GM21423 (cell line): ENCODE data around the gene TGFA.

Experiments used
- ATAC-seq: cut with Tn5 transposase; IDR thresholded peaks from one replicate; pipeline ENCODE4 v1.9.1; 2021; ENCODE audit warnings: mild to moderate bottlenecking, moderate library complexity; ENCODE audit not compliant: unreplicated experiment

The TGFA gene

DNA sequence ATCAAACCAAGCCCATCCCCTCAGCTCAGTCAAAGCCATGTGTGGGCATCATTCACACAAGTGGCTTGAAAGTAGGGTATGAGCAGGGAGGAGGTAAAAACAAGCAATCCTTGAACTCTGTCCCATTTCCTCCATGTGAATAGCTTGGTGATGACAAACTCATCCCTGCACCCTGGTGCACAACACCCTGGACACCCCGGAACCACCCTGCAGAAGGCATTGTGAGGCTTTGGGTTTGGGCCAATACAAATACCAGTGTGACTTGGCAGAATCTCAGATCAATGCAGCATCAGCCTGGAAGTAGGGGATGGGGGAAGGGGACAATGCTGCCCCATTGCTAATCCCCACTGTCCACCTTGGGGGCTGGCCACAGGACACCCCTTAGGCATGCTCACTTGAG is 28.6 kb downstream of the TGFA start:
- ATAC-seq = no peak

- no peak for ATAC-seq
These were observed 29.3 kb downstream of the TGFA start for GRCh38 chr2:70523996-70524965.

- ATAC-seq = no peak
These were observed 30.0 kb downstream of the TGFA start for GRCh38 chr2:70523672-70523995.

DNA sequence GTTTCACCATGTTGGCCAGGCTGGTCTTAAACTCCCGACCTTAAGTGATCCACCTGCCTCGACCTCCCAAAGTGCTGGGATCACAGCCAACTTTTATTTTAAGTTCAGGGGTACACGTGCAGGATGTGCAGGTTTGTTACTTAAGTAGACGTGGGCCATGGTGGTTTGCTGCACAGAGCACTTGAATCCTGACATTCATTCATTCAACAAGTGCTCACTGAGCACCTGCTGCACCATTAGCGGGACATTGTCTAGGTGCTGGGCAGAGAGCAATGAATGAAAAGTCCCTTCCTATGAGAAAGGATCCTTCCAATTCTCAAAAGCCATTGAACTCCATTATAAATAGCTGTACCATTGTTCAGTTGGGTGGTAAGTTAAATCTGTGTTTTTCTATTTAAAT is 31.0 kb downstream of the TGFA start:
- ATAC-seq = no peak

GRCh38 chr2:70520825-70521224 is 32.8 kb downstream of the TGFA start:
- no peak for ATAC-seq

- no peak for ATAC-seq
These were observed 34.2 kb downstream of the TGFA start for GRCh38 chr2:70519453-70519852.

DNA sequence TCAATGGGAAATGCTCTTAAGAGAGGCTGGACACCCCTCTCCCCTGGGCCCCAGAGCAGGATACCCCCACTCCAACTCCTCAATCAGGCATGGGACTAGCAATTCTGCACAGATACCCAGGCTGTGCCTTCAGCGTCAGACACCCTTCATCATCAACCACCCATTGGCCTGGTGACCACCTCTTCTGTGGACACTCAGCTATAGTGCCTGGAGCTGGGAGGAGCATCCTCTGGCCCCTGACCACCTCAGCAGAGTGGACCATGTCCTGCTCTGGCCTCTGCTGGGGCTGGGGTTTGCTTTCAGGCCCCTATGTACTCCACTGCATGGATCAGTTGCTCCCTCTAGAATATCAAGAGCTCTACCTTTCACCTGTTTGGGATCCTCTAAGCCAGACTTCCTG is 35.1 kb downstream of the TGFA start:
- no peak for ATAC-seq

DNA sequence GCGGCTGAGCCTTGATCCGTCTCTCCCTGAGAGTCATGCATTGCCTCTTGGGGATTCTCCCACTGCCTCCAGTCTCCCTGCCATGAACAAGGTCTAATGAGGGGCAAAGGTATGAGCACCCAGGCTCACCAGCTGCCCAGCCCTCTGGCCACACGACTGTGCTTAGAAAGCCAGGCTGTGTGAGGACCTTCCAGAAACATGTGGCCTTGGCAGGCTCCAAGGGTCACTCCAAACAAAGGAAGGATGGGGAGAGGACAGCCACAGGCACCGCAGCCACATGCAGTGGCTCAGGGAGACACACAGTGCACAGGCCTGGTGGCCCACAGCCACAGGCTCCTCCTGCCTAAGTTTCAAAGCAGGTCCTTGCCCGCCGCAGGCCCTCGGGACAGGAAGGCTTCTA is 35.8 kb downstream of the TGFA start:
- no peak for ATAC-seq

DNA sequence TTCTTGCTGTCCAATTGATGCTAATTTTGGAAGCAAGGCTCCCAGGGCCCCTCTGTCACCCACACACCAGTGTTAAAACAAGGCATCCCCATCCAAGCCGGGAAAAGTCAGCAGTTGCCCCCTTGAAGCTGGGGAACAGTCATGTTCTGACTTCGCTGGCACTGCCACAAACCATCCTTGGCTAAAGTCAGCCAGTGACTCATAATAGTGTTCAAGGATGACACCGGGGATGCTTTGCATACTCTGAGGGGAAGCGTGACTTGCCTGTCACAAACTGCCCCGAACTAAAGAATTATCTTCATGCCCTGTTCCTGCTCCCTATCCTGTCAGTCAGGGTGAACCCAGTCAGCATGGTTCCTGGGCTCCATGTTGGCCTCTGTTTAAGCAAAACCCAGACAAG is 37.0 kb downstream of the TGFA start:
- ATAC-seq = peak; percentile 94

DNA sequence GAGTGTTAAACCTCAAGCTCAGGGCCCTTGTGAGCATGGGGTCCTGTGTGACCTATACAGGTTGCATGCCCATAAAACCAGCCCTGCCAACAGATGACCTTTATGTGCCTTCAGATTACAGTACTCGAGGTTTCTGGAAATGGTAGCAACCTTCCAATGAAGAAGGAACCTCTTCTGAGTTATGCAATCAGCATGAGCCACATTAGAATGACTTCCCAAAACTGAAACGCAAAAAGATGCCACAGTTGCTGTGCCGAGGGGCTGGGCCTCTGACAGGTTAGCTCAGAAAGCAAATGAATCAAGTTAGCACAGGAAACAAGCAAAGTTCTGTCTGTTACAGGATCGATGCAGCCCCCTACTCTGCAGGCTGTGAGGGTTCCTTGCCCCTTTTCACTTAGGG is 37.7 kb downstream of the TGFA start:
- no peak for ATAC-seq

DNA sequence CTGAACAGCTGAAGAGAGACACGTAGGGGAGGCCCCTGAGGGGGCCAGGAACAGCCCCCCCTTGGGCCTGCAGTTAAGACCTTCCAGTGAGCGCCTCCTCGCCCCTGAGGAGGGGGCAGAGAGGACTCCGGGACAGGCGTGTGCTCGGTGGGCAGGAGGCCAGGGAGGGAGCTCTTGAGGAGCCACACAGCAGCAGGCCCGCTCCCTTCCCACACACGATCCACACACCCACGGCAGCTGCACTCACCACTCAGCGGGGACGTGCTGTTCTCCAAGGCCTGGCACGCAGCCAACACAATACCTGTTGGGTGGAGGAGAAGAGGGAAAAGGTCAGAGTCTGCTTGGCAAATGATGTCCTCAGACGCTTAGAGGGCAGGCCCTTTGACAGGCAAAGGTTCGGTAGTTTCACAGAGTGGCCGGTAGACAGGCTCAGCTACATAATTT is 39.0 kb downstream of the TGFA start:
- ATAC-seq = no peak

- ATAC-seq = no peak
These were observed 39.9 kb downstream of the TGFA start for GRCh38 chr2:70513738-70514137.

DNA sequence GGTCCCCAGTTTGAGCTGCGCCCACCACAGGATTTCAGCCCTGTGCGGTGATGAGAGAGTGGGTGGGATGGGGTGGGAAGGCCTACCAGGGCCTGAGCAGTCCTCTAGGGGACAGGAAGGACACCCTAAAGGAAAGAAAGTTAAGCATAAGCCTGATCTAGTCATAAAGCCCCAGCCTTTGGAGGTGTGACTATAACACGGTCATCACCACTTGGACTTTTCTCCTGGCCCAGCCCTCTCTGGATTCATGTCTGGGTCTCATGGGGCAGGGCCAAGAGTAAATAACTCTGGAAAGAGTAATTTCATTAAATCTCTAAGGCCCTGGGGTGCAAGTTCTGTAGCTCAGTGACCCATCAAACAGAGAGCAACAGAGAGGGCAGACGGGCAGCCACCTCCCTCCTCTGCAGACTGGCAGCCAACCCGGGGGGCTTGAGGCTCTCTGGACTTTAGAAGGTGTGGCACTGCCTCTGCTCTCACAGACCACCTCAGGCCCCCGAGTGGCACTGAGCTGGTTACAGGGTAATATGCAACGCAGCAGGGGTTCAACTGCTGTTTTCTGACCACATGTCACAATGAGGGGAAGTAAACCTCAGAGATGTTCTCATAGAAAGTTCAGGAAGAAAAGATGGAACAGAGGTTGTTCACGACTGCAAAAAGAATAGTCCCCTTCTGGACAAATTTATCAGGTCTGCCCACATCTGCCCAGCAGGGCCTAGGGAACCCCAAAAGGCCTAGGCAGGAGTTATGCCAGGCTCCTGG is 41.5 kb downstream of the TGFA start:
- no peak for ATAC-seq

DNA sequence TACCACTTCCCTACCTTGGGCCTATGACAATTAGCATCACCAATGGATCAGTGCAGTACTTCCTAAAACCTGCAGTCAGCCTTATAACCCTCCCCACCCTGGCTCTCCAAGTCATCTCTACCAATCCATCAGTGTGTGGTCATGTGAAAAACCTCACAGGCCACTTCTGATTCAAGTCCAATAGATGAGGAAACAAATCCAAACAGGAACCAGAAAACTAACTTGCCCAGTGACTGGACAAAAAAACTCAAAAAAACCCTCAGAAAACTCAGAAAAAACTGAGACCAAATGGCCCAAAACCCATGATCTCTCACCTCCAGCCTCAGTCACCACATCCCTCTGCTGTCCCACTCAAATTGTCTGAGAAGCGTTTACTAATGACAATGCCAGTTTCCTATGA is 43.3 kb downstream of the TGFA start:
- no peak for ATAC-seq

DNA sequence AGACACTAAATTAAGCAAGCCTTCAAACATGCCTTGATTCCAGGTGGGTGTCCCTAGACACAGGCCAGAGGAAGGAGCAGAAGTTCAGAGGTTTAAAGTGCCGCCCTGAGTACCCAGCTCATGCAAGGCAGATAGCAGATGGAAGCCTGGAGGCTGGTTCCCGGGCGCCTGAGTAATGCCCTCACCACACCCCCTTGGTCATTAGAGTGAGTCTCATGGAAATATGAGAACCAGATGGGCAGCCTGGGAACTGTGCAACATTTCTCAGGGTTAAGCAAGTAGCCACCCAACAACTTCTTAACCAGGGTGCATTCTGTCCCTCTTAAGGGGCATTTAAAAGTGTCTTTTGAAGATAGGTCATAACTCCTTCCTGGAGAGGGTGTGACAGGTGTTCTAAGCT is 44.1 kb downstream of the TGFA start:
- ATAC-seq = no peak

GRCh38 chr2:70508711-70509462 is 44.7 kb downstream of the TGFA start:
- ATAC-seq = no peak

- no peak for ATAC-seq
These were observed 47.8 kb downstream of the TGFA start for GRCh38 chr2:70505613-70506391.

GRCh38 chr2:70504750-70505149 is 48.9 kb downstream of the TGFA start:
- ATAC-seq = no peak

DNA sequence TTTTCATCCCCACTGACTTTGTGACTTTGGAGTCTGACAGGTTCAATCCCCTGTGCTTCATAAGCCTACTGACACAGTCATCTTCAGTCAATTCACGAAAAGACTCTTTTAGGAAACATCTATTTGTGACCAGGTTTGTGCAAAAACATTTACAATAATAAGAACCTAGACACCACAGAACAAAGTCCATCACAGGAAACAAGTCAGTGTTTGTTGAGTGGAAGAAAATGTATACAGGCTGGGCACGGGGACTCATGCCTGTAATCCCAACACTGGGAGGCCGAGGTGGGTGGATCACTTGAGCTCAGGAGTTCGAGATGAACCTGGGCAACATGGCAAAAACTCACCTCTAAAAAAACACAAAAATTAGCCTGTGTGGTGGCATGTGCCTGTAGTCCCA is 49.7 kb downstream of the TGFA start:
- no peak for ATAC-seq

- no peak for ATAC-seq
These were observed 51.9 kb downstream of the TGFA start for GRCh38 chr2:70501728-70502127.

DNA sequence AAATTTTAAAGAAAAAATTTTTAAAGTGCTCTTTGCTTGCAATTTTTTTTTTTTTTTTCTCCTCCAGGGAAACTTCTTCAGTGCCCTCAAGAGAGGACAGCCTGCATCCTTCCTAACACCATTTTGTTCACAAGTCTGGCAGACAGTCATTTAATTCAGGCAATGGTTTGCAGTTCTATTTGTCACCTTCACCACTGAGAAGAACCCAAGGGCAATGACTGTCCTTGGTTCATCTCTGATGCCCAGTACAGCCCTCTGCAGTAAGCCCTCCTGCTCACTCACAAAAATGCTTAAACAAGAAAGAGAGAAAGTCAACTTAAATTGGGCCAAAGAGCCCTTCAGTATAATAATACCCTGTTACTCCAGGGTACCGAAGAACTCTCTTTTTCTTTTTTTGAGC is 52.4 kb downstream of the TGFA start:
- no peak for ATAC-seq
